Stimulated activated CD4-positive, alpha-beta T cell treated with anti-CD3 and anti-CD28 coated beads, TNF-alpha, amount 100 ng/mL, for 4 hours (primary cell): ENCODE measurements around the gene CEMIP.

ENCODE experiments used
- DNase-seq, 3 experiments: peaks; one replicate each; pipeline ENCODE4 v3.0.0-alpha.2; 2020; ENCODE audit warnings: low read depth in 3 of 3

CEMIP gene

DNA sequence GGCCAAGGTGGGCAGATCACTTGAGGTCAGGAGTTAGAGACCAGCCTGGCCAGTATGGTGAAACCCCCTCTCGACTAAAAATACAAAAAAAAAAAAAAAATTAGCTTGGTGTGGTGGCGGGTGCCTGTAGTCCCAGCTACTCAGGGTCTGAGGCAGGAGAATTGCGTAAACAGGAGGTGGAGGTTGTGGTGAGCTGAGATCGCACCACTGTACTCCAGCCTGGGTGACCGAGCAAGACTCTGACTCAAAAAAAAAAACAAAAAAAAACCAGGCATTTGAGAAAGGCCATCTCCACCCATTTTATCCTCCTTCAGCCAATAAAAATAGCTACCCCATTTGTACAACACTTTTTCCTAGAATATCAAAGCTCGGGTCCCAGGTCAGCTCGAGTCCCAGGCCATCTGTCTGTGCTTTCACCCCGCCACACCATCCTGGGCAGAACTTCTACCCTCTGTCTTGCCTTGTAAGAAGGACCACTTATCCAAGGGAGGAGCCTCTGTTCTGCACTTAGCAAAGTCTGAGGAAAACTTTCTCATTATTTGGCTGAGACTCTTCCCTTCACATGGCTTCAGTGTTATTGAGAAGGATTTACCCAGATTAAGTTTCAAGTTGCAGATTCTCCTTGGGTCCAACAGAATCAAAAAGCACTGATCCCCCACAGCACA, 111.3 kb downstream of the CEMIP start:
- no peak for DNase-seq

DNA sequence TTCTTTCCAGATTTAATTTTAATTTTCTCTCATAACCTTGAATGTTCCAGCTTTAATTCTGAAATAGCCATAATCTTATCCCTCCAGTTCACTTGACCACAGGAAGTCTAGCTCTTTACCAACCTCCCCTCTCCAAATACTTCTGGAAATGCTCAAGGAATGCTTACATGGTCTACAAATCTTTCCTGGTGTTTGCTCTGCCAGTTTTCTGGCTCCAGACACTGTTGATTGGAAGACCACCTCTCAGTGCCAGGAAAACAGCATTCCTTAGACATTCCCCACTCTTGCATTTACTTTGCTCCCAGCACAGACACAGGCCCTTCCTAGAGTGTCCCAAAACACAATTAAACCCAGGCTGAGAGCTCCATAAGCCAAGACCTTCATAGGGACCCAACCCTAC, 111.8 kb downstream of the CEMIP start:
- no peak for DNase-seq

DNA sequence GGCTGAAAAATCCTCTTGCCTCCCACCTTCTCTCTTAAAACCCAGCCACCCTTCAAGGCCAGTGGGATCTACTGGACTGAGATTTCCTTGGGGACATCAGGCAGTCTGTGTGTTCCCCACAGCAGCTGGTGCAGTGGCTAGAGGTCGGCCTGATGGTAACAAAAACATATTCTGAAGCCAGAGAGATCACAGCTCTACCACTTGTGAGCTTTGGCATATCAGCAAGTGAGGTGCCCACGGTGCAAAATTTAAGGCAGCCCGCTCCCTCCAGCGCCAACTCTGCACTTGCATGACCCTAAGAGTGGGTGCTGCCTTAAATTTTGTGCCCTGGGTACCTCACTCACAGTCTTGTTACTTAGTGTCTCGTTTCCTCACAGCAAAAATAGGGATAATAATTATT, 113.2 kb downstream of the CEMIP start:
- no peak for DNase-seq

DNA sequence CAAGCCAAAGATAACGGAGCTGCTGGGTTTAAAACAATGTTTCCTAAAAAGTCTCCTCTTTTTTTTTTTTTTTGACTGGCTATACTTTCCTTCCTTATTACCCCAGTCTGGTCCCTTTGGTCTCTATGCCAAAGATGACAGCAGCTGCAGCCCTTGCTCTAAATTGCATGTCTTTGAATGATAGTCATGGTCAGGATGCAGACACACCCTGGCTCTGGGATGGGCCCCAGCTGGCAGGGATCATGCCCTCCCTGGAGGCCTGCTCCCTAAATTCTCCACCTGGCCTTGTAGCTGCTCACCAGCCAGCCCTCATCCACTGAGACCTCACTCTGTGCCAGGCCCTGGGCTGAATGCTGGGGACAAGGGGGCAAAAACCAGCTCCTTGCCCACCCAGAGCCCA, 114.6 kb downstream of the CEMIP start:
- DNase-seq: no peak

DNA sequence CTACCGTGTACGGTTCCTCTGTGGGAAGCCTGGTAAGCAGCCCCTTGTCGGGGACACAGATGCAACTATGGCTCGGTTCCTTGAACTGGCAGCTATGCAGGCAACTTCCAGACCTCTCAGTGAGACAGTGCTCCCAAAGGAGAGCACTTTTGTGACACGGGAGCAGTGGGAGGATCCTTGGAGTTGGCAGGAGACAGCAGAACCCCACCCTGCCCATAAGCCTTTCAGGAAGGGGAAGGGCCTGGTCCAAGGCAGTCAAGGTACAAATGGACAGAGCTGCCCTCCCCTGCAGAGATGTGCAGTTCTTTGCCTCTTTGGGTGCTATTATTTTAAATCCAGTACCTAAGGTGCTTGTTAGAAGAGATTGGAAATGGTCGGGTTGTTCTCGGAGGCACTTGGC, 115.9 kb downstream of the CEMIP start:
- DNase-seq: no peak

DNA sequence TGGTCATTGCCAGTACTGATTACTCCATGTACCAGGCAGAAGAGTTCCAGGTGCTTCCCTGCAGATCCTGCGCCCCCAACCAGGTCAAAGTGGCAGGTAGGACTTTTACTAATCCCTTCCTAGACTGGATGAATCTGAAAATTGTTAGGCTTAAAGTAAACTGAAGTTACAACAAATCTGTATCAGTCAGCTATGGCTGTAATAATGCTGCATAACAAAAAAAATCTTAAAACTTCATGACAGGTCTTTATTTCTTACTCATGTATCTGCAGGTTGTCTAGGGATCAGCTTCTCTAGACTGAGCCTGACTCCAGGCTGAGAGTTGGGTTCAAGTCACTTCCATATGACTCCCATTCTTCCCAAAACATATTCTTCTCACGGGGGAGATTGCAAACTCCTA, 116.8 kb downstream of the CEMIP start:
- no peak for DNase-seq

DNA sequence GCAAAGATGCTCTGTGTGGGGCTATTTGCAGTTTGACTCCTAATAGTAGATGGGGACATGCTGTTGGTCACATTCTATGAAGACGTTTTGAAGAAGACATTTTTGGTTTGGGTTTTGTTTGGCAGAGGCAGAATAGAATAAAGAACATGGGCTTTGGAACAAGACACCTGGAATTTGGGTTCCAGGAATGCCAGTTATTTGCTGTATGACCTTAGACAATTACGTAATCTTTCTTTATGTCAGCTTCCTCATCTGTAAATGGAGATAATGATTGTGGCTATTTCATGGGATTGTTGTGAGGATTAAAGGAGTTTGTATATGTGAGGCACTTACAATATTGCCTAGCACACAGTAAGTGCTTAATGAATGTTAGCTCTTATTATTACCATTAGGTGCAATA, 118.9 kb downstream of the CEMIP start:
- no peak for DNase-seq

DNA sequence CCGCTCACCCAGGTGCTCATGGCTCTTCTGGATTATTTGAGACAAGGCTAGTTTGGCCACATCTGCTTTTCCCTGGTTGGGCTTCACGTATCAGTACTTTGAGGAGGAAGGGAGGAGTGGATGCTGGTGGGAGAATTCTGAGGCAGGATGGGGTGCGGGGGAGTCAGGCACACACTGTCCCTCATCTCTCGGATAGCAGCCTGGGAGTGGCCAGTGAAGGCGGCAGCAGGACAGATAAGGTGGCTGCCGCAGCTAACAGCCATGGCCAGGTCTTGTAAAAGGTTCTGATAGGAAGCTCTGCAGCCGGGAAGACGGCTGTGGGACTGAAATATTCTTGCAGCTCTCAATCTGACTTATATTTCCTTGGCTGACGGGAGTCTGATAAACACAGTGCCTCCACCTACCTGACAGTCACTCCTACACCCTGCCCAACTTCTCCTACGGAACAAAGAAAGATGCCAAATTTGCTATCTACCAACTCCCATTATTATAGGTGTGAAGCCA, 123.2 kb downstream of the CEMIP start:
- no peak for DNase-seq

DNA sequence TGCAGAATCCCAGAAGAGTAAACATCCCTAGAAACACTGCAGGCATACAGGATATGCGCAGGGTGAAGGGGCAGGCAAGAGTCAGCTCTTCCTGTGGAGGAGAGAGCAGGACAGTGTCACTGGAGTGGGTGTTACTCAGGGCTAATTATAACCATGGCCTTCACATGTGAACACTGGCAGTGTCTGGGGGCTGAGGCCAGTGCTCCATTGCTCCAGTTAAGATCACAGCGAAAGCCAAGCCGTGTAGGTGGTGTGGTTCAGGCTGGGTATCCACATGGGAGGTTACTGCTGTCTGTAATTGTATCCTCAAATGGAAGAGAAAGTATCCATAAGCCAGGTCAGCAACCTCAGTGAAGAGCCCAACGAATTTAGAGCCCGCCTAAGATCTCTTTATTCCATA, 125.8 kb downstream of the CEMIP start:
- DNase-seq: no peak

DNA sequence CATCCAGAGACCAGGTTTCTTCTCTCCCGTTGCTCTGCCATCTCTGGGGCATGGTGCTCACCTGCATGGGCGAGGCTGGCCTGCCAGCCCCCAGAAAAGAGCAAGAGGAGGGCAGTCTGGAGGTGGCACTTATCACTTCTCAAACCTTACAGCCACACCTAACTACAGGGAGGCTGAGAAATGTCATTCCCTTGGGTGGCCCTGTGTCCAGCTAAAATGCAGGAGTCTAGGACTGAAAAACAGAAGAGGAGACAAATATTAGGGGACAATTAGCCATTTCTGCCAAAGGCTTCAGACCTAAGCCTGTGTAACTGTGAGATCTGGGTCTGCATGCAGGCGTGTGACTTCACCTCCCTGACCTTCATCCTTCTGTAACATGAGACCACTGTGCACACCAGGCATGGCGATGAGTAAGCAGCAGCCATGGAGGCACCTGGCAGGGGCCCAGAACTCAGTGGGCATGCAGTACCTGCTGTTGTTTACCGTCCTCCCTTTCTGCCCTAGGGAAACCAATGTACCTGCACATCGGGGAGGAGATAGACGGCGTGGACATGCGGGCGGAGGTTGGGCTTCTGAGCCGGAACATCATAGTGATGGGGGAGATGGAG, 127.1 kb downstream of the CEMIP start:
- DNase-seq: no peak

DNA sequence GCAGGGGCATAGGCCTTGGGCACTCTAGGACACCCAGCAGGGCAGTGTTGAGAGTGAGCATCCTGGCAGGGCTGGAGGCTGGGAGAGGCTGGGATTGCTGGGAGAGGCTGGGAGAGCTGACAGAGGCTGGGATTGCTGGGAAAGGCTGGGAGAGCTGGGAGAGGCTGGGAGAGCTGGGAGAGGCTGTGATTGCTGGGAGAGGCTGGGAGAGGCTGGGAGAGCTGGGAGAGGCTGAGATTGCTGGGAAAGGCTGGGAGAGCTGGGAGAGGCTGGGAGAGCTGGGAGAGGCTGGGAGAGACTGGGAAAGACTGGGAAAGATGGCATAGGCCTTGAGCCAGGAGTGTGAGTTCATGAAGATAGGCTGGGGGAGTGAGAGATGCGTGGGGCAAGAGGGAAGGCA, 132.7 kb downstream of the CEMIP start:
- no peak for DNase-seq

DNA sequence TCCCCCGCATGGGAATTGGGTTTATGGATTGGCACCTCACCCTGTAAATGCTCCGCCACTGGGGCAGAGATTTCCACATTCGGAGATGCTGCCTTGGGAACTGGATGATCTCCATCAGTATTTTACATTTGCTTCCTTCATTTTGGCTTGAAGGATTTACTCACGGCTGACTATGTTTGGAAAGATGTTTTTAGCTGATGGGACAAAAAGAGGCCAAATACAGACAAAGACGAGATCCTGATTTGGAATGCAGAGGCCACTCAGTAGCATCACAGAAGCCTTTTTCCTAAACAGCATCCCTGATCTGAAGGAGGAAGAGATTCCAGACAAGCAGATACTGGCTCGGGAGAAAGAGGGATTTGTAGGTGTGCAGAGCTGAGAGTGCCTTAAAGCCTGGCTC, 133.5 kb downstream of the CEMIP start:
- no peak for DNase-seq

DNA sequence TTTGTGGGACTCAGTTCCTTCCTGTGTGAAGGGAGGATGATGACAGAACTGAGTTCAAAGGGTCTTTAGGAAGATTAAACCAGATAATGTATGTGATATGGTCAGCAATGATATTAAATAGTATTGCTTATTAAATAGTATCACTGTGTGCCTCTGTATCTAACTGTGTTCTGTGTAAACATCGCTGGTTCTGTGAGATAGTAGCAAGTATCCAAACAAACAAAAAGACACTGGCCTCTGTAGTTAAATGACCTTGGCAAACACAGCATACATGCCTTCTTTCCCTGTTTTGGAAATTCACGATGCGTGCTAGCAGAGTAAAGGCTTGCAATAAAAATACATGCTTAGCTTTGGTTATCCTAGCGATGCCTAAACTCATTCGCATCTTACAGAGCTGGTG, 134.4 kb downstream of the CEMIP start:
- DNase-seq: no peak

DNA sequence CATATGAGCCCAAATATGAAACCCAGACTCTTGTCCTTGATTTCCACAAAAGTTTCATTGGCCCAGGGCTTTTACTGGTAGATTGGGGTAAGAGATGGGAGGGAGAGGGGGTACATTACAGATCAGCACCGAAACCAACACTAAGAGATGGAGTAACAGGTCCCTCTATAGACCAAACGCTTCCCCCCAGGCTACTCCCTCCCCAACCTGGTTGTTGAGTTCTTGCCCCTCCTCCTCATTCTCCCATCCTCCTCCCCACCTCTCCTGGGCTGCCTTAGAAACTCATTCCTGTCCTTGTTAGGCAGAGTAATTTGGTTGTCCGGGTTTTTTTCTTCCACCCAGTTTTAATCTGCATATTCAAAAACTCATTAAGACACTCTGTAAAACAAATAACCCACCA, 136.3 kb downstream of the CEMIP start:
- DNase-seq: no peak

DNA sequence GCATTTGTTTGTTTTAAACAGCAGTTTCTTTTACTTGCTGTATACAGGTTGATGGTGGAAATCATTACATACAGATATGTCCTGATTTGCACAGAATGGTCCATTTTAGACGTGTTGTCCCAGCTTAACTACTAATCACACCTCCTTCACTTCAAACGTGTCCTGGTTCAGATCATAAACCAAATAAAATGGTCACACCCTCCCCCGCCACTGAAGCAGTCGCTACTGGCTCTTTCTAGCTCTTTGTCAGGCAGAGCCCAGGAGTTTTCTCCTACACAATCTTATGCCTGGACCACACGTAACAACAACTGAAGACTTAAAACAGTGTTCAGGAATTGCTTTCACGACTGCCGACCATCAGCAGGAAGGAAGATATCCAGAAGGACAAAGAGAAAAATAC, 136.9 kb downstream of the CEMIP start:
- DNase-seq: no peak

DNA sequence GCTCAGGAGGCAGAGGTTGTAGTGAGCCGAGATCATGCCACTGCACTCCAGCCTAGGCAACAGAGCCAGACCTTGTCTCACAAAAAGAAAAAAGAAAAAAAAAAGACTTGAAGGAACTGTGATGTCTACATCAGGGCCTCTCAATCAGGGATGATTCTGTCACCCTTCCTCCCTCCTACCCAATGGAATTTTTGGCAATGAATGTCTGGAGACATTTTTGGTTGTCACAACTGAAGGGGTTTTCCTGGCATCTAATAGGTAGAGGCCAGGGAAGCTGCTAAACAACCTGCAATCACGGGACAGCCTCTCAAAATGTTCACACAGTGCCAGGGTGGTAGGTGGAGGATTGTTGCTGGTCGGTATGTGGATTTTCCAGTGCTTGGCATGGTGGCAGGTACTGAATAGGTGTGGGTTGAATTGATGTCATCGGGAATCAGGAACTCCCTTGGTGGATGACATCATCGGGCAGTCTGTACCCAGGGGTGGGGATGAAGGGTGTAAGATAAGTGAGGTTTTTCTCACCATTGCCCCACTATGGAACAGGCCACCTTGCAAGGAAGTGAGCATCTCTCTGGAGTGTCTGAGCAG, 139.1 kb downstream of the CEMIP start:
- no peak for DNase-seq

DNA sequence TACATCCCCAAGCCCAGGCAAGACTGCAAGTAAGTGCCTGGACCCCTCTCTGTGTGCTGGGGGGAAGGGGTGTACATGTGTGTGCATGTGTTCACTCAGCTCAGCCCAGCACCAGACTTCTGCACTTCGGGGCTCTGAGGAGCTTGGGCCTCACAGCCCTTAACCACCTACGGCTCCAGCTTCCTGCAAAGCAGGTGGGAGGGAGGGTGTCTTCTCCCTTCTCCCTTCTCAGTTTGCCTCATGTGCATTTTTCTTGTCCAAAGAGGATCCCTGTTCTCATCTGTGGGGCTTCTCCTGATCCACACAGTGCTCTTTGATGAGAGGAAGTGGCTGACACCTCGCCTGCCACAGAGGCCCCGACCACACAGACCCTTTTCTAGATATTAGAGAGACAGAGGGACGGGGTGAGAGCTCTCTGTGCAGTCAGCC, 141.1 kb downstream of the CEMIP start:
- DNase-seq: no peak

DNA sequence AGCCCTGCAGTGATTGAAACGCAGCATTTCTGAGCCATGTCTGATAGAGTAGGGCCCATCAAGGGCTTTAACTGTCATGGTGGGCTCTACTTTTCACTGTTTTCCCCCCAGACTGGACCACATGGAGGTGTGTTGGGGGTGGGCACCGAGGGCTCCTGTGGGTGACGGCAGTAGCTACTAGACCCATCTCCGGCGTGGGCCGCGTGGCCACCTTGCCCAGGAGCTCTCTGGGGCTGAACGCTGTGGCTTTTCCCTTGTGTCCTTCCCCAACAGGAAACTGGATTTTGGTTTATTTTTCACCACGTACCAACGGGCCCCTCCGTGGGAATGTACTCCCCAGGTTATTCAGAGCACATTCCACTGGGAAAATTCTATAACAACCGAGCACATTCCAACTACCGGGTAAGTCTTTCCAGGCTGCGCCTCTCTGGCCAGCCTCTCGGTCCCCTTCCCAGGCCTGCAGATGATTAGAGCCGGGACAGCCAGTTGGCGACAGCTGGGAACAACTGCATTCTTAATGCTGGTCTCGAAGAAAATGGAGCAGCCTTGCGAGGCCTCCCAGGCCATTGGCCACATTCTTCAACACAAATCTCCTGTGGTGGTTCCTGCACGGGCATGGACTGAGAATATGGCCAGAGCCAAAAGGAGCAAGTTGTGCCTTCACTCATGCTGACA, 142.7 kb downstream of the CEMIP start:
- no peak for DNase-seq

DNA sequence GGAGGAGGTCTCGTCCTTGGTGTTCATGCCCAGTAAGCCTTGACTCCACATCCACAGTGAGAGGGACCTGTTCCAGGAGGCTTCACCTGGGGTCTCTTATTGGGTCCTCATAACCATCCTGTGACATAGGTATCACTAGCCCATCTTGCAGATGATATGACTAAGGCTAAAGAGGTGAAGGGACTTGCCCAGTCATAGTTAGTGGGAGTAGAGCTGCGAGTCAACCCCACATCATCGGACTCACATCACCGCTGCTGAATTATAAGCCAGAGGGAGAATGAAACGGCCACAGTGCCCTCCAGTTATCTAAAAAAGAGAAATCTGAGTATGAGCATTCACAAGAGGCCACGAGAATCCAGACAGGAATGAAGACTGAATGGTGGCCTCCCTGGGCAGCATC, 144.5 kb downstream of the CEMIP start:
- DNase-seq: no peak

DNA sequence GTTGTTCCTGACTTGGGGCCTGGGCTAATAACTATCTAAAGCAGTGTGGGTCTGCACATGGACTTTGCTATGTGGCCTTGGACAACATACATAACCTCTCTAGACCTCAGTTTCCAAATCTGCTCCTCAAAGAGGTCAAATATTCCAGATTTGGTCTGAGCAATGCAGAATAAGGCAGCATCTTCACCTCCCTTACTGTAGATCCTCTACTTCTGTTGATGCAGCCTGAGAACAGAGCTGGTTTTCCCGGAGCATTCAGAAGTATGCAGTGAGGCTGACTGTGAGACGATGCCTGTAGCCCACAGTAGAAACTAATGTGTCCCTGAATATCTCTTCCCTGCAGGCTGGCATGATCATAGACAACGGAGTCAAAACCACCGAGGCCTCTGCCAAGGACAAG, 145.1 kb downstream of the CEMIP start:
- DNase-seq: no peak

DNA sequence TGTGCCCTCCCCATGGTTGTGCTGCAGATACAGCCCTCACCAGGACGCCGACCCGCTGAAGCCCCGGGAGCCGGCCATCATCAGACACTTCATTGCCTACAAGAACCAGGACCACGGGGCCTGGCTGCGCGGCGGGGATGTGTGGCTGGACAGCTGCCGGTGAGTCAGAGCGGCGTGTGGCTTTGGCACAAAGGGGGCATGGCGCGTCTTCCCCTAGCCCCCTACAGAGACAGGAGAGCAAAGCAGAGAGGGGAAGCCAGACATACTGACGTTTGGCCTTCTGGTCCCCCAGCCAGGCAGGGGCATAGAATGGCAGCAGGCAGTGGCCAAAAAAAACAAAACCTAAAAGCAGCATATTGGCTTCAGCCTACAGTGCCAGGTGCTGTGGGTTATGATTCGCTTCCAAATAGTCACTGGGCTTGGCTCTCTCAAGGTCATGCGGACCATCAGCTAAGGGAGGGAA, 146.5 kb downstream of the CEMIP start:
- no peak for DNase-seq

DNA sequence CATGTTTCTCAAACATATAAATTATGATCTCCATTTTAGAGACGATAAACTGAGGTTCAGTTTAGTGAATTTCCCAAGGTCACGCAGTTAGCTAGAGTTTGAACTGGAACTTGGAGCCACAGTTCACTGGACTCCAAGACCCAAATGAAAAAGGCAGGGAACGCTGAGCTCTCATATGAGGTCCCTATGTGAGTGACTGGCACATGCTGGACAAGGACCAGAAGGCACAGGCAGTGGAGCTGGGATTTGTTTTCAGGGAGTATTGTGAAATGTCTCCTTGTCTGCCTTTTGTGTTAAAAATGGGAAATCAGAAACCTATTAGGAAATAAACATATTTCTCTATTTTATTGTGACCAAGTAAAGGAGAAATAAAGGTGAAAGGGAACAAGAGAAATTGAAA, 147.0 kb downstream of the CEMIP start:
- no peak for DNase-seq

DNA sequence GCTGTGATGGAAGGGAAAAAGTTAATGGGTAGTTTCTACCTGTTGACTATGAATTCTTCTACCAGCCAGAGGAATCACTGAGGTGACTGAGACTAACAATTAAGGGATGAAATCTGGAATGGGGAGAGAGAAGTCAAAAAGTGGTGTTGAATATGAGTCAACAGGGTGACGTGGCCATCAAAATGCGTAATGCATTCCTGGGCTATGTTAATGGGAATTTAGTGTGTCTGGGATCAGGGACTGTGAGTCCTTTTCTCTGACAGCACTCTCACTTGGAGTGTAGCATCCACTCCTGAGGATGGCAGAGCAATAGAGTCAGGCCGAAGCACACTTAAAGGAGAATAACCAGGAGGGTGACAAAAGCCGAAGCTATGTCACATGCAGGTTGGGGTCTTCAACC, 150.1 kb downstream of the CEMIP start:
- no peak for DNase-seq
